ENCODE data around the gene POU2F1.

Gene POU2F1

GRCh38 chr1:167251472-167251871, 30.8 kb downstream of the POU2F1 start:
- DNase-seq (ENCODE audit: low read depth), result no peak
- no peak for TF ChIP-seq CTCF (IDR thresholded peaks at IDR 0.05; ENCODE audit: control insufficient read depth, extremely low read depth, insufficient read depth)
- no peak overlapping the region for H3K4me3 ChIP-seq (ENCODE audit: low read depth, low read length)

GRCh38 chr1:167252986-167253385, 32.3 kb downstream of the POU2F1 start:
- H3K4me3 ChIP-seq (ENCODE audit: low read depth, low read length), result no peak overlapping the region
- no peak for TF ChIP-seq CTCF (IDR thresholded peaks at IDR 0.05; ENCODE audit: control insufficient read depth, extremely low read depth, insufficient read depth)
- no peak for DNase-seq (ENCODE audit: low read depth)

GRCh38 chr1:167258858-167259257, 38.2 kb downstream of the POU2F1 start:
- no peak overlapping the region for H3K4me3 ChIP-seq (ENCODE audit: low read depth, low read length)
- peak; percentile 28 for DNase-seq (ENCODE audit: low read depth)
- TF ChIP-seq CTCF (IDR thresholded peaks at IDR 0.05; ENCODE audit: control insufficient read depth, extremely low read depth, insufficient read depth), result no peak

- no peak for TF ChIP-seq CTCF (IDR thresholded peaks at IDR 0.05; ENCODE audit: control insufficient read depth, extremely low read depth, insufficient read depth)
- no peak overlapping the region for H3K4me3 ChIP-seq (ENCODE audit: low read depth, low read length)
- no peak for DNase-seq (ENCODE audit: low read depth)
Observed at GRCh38 chr1:167262836-167263235, 42.1 kb downstream of the POU2F1 start.

- TF ChIP-seq CTCF (IDR thresholded peaks at IDR 0.05; ENCODE audit: control insufficient read depth, extremely low read depth, insufficient read depth), result no peak
- no peak for DNase-seq (ENCODE audit: low read depth)
Observed at GRCh38 chr1:167263344-167263743, 42.7 kb downstream of the POU2F1 start.

GRCh38 chr1:167263819-167264464, 43.3 kb downstream of the POU2F1 start:
- TF ChIP-seq CTCF (IDR thresholded peaks at IDR 0.05; ENCODE audit: control insufficient read depth, extremely low read depth, insufficient read depth), result no peak
- DNase-seq (ENCODE audit: low read depth), result no peak
- no peak overlapping the region for H3K4me3 ChIP-seq (ENCODE audit: low read depth, low read length)

More at GRCh38 chr1:167263344-167263743, 42.7 kb downstream of the POU2F1 start:
- H3K4me3 ChIP-seq (ENCODE audit: low read depth, low read length), result no peak overlapping the region

- H3K4me3 ChIP-seq (ENCODE audit: low read depth, low read length), result no peak overlapping the region
- TF ChIP-seq CTCF (IDR thresholded peaks at IDR 0.05; ENCODE audit: control insufficient read depth, extremely low read depth, insufficient read depth), result no peak
- no peak for DNase-seq (ENCODE audit: low read depth)
Observed at GRCh38 chr1:167266965-167267364, 46.3 kb downstream of the POU2F1 start.
